ENCODE measurements around the gene PSMF1. TPM values are rescaled to one million over a fixed set of nuclear protein-coding genes. Genes with fewer than 3 reads are reported as not detected.

PSMF1 gene
- total RNA-seq, 1 donor from 2014 or later: 17.2 TPM

DNA sequence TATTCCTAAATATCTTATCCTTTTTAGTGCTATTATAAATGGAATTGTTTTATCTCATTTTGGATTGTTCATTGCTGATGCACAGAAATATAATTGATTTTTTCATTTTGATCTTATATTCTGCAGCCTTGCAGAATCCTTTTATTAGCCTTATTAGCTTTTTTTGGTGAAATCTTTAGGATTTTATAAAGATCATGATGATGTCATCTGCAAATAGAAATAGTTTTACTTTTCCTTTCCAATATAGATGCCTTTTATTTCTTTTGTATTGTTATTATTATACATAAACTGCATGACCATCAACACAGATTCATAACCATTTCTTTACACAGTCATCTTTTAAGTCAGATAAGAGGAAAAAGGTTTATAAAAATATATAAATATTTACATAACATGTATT, 16.9 kb upstream of the PSMF1 start:
- no peak overlapping the region for H3K27ac ChIP-seq (ENCODE audit: low read depth, low read length)
- H3K4me1 ChIP-seq (ENCODE audit: control insufficient read depth in 3 of 3, insufficient read depth in 3 of 3, low read length in 3 of 3): no peaks in the 10 kb centered on the region
- H3K9ac ChIP-seq (ENCODE audit: low read depth in 1 of 3, low read length in 3 of 3): no peak overlapping the region
- H3K4me3 ChIP-seq (ENCODE audit: low read length in 3 of 3): no peak overlapping the region
- no peaks in the 10 kb centered on the region for H3K36me3 ChIP-seq (ENCODE audit: control insufficient read depth in 3 of 3, insufficient read depth in 3 of 3, low read length in 3 of 3)
- H3K9me3 ChIP-seq (ENCODE audit: control insufficient read depth in 3 of 3, low read length in 3 of 3): no peaks in the 10 kb centered on the region
- H3K27me3 ChIP-seq (ENCODE audit: control insufficient read depth in 3 of 3, insufficient read depth in 3 of 3, low read length in 3 of 3): no peaks in the 10 kb centered on the region

DNA sequence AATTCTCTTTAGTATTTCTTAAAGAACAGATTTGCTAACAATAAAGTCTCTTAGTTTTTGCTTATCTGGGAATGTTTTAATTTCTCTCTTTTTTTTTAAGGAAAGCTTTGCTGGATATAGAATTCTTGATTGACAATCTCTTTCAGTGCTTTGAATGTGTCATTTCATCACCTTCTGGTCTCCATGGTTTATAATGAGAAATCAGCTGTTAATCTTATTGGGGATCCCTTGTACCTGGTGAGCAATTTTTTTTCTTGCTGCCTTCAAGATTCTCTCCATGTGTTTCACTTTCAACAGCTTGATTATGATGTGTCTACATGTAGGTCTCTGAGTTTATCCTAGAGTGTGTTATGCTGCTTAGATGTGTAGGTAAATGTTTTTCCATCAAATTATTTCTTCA, 16.4 kb upstream of the PSMF1 start:
- no peaks in the 10 kb centered on the region for H3K27me3 ChIP-seq (ENCODE audit: control insufficient read depth in 3 of 3, insufficient read depth in 3 of 3, low read length in 3 of 3)
- H3K4me1 ChIP-seq (ENCODE audit: control insufficient read depth in 3 of 3, insufficient read depth in 3 of 3, low read length in 3 of 3): no peaks in the 10 kb centered on the region
- no peaks in the 10 kb centered on the region for H3K9me3 ChIP-seq (ENCODE audit: control insufficient read depth in 3 of 3, low read length in 3 of 3)
- no peak overlapping the region for H3K4me3 ChIP-seq (ENCODE audit: low read length in 3 of 3)
- H3K9ac ChIP-seq (ENCODE audit: low read depth in 1 of 3, low read length in 3 of 3): no peak overlapping the region
- no peaks in the 10 kb centered on the region for H3K36me3 ChIP-seq (ENCODE audit: control insufficient read depth in 3 of 3, insufficient read depth in 3 of 3, low read length in 3 of 3)
- no peak overlapping the region for H3K27ac ChIP-seq (ENCODE audit: low read depth, low read length)

DNA sequence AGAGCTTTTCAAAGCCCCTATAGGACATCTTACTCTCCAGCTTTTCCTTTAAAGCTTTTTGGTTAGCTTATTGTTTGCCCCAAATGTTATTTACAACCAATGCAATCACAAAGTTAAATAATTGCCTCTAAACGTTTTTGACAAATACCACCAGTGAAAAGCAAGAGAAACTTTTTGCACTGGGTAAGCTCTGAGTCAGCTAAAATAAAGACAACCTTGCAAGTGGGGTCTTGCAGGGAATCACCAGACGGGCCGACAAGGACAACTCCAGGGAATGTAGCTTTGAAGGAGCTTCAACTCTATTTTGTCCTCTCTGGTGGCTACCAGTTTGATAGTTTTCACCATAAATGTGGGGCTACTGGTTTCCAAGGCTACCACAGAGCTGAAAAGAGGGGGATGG, 14.7 kb upstream of the PSMF1 start:
- no peak overlapping the region for H3K9ac ChIP-seq (ENCODE audit: low read depth in 1 of 3, low read length in 3 of 3)
- no peak overlapping the region for H3K4me3 ChIP-seq (ENCODE audit: low read length in 3 of 3)
- H3K36me3 ChIP-seq (ENCODE audit: control insufficient read depth in 3 of 3, insufficient read depth in 3 of 3, low read length in 3 of 3): no peaks in the 10 kb centered on the region
- H3K27ac ChIP-seq (ENCODE audit: low read depth, low read length): no peak overlapping the region
- no peaks in the 10 kb centered on the region for H3K9me3 ChIP-seq (ENCODE audit: control insufficient read depth in 3 of 3, low read length in 3 of 3)
- H3K4me1 ChIP-seq (ENCODE audit: control insufficient read depth in 3 of 3, insufficient read depth in 3 of 3, low read length in 3 of 3): no peaks in the 10 kb centered on the region
- H3K27me3 ChIP-seq (ENCODE audit: control insufficient read depth in 3 of 3, insufficient read depth in 3 of 3, low read length in 3 of 3): no peaks in the 10 kb centered on the region

DNA sequence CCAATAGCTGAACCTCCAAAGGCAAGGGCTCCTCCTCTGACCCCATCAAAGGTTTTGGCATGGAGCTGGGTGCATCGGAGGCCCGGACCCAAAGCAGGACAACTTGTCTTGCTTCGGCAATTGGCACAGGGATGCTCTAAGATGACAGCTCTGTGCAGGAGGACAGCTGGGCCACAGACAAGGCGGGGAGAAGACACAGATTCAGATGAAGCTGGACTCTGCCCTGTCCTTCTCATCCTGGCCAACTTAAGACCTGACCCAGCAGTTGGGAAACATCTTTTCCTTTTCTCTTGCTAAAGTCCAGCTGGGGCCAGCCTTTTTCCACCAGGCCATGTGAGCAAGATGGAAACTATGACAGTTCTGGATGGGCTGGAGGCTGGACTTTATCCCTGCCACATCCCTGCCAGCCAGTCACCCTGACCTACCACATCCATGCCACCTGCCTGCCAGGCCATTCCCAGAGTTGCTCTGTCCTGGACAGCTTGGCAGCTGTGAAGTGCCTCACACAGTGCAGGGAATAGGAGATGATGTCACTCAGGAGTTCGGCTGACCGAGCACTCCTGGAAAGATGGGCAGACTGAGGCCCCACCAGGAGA, 12.7 kb upstream of the PSMF1 start:
- Histone ChIP-seq H3K9ac (ENCODE audit: low read depth in 1 of 3, low read length in 3 of 3) (no peak overlapping the region), H3K4me1 (ENCODE audit: control insufficient read depth in 3 of 3, insufficient read depth in 3 of 3, low read length in 3 of 3) (no peaks in the 10 kb centered on the region), H3K27ac (ENCODE audit: low read depth, low read length) (no peak overlapping the region), H3K9me3 (ENCODE audit: control insufficient read depth in 3 of 3, low read length in 3 of 3) (no peaks in the 10 kb centered on the region), H3K27me3 (ENCODE audit: control insufficient read depth in 3 of 3, insufficient read depth in 3 of 3, low read length in 3 of 3) (no peaks in the 10 kb centered on the region), H3K36me3 (ENCODE audit: control insufficient read depth in 3 of 3, insufficient read depth in 3 of 3, low read length in 3 of 3) (no peaks in the 10 kb centered on the region), H3K4me3 (ENCODE audit: low read length in 3 of 3) (no peak overlapping the region)

DNA sequence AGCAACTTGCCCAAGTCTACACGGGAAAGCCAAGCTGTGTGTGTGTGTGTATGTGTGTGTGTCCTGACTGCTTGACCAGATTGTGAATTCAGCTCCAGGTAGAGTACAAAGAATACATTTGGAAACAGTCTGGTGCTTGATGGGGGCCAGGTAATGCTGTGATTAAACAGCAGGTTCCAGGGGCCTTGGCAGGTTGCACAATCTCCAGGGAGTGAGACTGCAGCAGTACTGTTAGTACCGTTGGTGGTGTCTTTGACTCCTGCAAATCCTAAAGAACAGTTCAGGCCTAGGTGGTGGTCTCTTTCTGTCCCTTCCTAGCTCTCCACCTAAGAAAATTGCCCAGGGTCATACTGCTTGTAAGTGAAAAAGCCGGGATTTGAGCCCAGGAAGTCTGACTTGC, 11.2 kb upstream of the PSMF1 start:
- H3K27ac ChIP-seq (ENCODE audit: low read depth, low read length): no peak overlapping the region
- no peaks in the 10 kb centered on the region for H3K27me3 ChIP-seq (ENCODE audit: control insufficient read depth in 3 of 3, insufficient read depth in 3 of 3, low read length in 3 of 3)
- no peaks in the 10 kb centered on the region for H3K9me3 ChIP-seq (ENCODE audit: control insufficient read depth in 3 of 3, low read length in 3 of 3)
- no peaks in the 10 kb centered on the region for H3K4me1 ChIP-seq (ENCODE audit: control insufficient read depth in 3 of 3, insufficient read depth in 3 of 3, low read length in 3 of 3)
- no peak overlapping the region for H3K9ac ChIP-seq (ENCODE audit: low read depth in 1 of 3, low read length in 3 of 3)
- no peaks in the 10 kb centered on the region for H3K36me3 ChIP-seq (ENCODE audit: control insufficient read depth in 3 of 3, insufficient read depth in 3 of 3, low read length in 3 of 3)
- no peak overlapping the region for H3K4me3 ChIP-seq (ENCODE audit: low read length in 3 of 3)

DNA sequence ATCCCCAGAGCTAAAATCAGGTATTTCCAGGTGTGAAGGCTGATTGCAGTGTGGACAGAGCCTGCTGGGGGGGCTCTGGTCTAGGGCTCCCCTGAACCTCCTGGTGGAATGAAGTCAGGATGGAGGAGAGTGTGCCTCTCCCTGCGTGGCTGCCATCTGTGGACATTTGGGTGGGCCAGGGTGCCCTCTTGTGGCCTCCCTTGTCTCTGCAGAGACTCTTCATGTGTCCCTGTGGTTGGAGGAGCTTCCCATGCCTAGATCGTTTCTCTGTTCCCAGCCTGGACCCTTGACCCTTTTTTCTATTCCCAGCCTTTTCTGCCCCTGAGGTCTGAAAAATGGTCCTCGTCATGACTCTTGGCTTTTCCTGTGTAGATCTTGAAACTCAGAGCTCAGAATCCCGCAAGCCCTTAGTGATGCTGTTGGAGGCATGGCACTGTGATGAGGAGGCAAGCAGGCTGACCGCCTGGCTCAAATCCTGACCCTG, 9.9 kb upstream of the PSMF1 start:
- Histone ChIP-seq H3K4me3 (ENCODE audit: low read length in 3 of 3) (no peak overlapping the region), H3K9me3 (ENCODE audit: control insufficient read depth in 3 of 3, low read length in 3 of 3) (no peaks in the 10 kb centered on the region), H3K27ac (ENCODE audit: low read depth, low read length) (no peak overlapping the region), H3K36me3 (ENCODE audit: control insufficient read depth in 3 of 3, insufficient read depth in 3 of 3, low read length in 3 of 3) (no peaks in the 10 kb centered on the region), H3K9ac (ENCODE audit: low read depth in 1 of 3, low read length in 3 of 3) (no peak overlapping the region), H3K27me3 (ENCODE audit: control insufficient read depth in 3 of 3, insufficient read depth in 3 of 3, low read length in 3 of 3) (no peaks in the 10 kb centered on the region), H3K4me1 (ENCODE audit: control insufficient read depth in 3 of 3, insufficient read depth in 3 of 3, low read length in 3 of 3) (no peaks in the 10 kb centered on the region)

DNA sequence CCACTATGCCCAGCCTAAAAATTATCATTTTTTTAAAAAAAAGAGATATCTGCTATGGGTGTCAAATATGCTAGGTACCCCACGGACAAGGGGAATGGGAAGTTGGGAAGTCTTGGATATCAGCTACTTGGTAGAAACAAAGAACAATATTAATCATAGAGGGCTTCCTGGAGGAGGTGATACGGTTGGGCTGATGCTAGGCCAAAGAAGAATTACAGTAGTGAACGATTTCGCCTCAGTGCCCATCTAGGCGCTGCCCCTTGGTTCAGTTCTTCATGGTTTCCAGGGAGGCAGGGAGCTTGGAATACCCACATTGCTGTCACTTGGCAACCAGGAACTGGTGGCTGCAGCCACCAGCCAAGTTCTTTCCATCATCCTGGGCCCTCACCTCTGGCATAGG, 5.5 kb upstream of the PSMF1 start:
- H3K4me3 ChIP-seq (ENCODE audit: low read length in 3 of 3): no peak overlapping the region
- H3K27ac ChIP-seq (ENCODE audit: low read depth, low read length): no peak overlapping the region
- H3K27me3 ChIP-seq (ENCODE audit: control insufficient read depth in 3 of 3, insufficient read depth in 3 of 3, low read length in 3 of 3): no peaks in the 10 kb centered on the region
- no peaks in the 10 kb centered on the region for H3K9me3 ChIP-seq (ENCODE audit: control insufficient read depth in 3 of 3, low read length in 3 of 3)
- peaks cover 4 to 6% (median 4%) of the 10 kb centered on the region in 3 donors for H3K4me1 ChIP-seq (ENCODE audit: control insufficient read depth in 3 of 3, insufficient read depth in 3 of 3, low read length in 3 of 3)
- no peaks in the 10 kb centered on the region for H3K36me3 ChIP-seq (ENCODE audit: control insufficient read depth in 3 of 3, insufficient read depth in 3 of 3, low read length in 3 of 3)
- H3K9ac ChIP-seq (ENCODE audit: low read depth in 1 of 3, low read length in 3 of 3): no peak overlapping the region

DNA sequence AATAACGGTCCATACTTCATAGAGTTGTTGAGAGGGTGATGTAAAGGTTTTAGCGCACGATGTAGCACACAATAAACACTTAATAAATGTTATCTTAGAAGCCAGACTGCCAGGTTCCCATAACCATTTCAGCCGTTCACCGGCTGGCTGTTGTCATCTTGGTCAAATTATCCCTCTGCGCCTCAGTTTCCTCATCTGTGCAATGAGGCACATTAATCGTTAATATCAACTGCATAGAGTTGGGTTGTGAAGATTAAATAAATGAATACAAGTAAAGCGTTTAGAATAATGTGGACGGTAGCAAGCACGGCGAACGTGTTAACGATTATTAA, 432 bp upstream of the PSMF1 start:
- peaks cover 44 to 56% (median 44%) of the 10 kb centered on the region in 3 donors for H3K4me1 ChIP-seq (ENCODE audit: control insufficient read depth in 3 of 3, insufficient read depth in 3 of 3, low read length in 3 of 3)
- H3K9me3 ChIP-seq (ENCODE audit: control insufficient read depth in 3 of 3, low read length in 3 of 3): no peaks in the 10 kb centered on the region
- peak overlapping the region; percentile 64 for H3K27ac ChIP-seq (ENCODE audit: low read depth, low read length)
- H3K4me3 ChIP-seq (ENCODE audit: low read length in 3 of 3): peak overlapping the region; percentile 95 to 99 (median 98)
- H3K9ac ChIP-seq (ENCODE audit: low read depth in 1 of 3, low read length in 3 of 3): peak overlapping the region; percentile 78 to 98 (median 94)
- H3K36me3 ChIP-seq (ENCODE audit: control insufficient read depth in 3 of 3, insufficient read depth in 3 of 3, low read length in 3 of 3): peaks cover 3 to 7% (median 5%) of the 10 kb centered on the region in 3 donors
- H3K27me3 ChIP-seq (ENCODE audit: control insufficient read depth in 3 of 3, insufficient read depth in 3 of 3, low read length in 3 of 3): no peaks in the 10 kb centered on the region

DNA sequence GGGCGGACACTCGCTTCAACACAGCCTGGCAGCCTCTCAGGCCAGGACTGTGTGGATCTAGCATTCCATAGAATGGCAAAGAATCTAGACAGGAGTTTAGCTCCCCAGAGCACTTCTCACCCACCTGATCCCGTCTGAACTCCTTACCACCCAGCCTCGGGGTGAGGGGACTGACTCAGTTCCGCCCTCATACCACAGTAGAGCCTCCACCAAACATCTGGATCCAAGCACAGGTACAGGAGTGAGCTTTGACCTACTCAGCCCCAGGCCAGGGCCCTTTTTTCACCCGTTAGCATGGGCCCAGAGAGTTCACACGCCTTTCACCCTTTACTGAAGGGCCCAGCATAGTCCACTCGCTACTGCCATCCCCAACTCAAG, 715 bp downstream of the PSMF1 start:
- peak overlapping the region; percentile 64 for H3K27ac ChIP-seq (ENCODE audit: low read depth, low read length)
- H3K9me3 ChIP-seq (ENCODE audit: control insufficient read depth in 3 of 3, low read length in 3 of 3): no peaks in the 10 kb centered on the region
- peak overlapping the region; percentile 95 to 99 (median 98) for H3K4me3 ChIP-seq (ENCODE audit: low read length in 3 of 3)
- peaks cover 47 to 63% (median 53%) of the 10 kb centered on the region in 3 donors for H3K4me1 ChIP-seq (ENCODE audit: control insufficient read depth in 3 of 3, insufficient read depth in 3 of 3, low read length in 3 of 3)
- H3K9ac ChIP-seq (ENCODE audit: low read depth in 1 of 3, low read length in 3 of 3): peak overlapping the region; percentile 93 to 98 (median 94)
- no peaks in the 10 kb centered on the region for H3K27me3 ChIP-seq (ENCODE audit: control insufficient read depth in 3 of 3, insufficient read depth in 3 of 3, low read length in 3 of 3)
- peaks cover 3 to 7% (median 7%) of the 10 kb centered on the region in 3 donors for H3K36me3 ChIP-seq (ENCODE audit: control insufficient read depth in 3 of 3, insufficient read depth in 3 of 3, low read length in 3 of 3)

DNA sequence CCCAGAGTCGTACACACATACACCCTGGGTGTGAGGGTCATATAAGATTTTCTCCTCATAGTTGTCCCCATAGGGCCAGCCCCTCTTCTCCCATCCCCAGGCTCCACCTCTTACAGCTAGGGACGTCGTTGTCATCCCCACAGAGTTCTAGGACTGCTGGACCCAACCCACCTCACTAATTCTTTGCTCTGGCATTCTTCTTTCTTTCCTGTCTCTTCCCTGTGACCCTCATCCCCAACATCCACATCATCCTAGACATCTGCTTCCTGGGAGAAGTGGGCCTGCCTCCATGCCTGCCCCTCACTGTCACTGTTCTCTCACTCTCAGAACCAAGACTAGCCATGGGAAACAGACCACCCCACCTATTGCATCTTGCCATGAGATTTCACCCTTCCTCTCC, 1.1 kb downstream of the PSMF1 start:
- Histone ChIP-seq H3K27ac (ENCODE audit: low read depth, low read length) (peak overlapping the region; percentile 64), H3K9ac (ENCODE audit: low read depth in 1 of 3, low read length in 3 of 3) (peak overlapping the region; percentile 93 to 98 (median 94)), H3K4me1 (ENCODE audit: control insufficient read depth in 3 of 3, insufficient read depth in 3 of 3, low read length in 3 of 3) (peaks cover 47 to 63% (median 54%) of the 10 kb centered on the region in 3 donors), H3K4me3 (ENCODE audit: low read length in 3 of 3) (peak overlapping the region; percentile 95 to 99 (median 98)), H3K27me3 (ENCODE audit: control insufficient read depth in 3 of 3, insufficient read depth in 3 of 3, low read length in 3 of 3) (no peaks in the 10 kb centered on the region), H3K9me3 (ENCODE audit: control insufficient read depth in 3 of 3, low read length in 3 of 3) (no peaks in the 10 kb centered on the region), H3K36me3 (ENCODE audit: control insufficient read depth in 3 of 3, insufficient read depth in 3 of 3, low read length in 3 of 3) (peaks cover 3 to 7% (median 7%) of the 10 kb centered on the region in 3 donors)

All from skeletal muscle tissue (tissue), 4 donors.